Tongue (tissue), 2 donors: ENCODE results near the gene PIK3C2G. TPM values are rescaled to one million over a fixed set of nuclear protein-coding genes. Genes with fewer than 3 reads are reported as not detected.

Experiments used
- DNase-seq: peaks from one replicate; pipeline ENCODE4 v3.0.0-alpha.2; 2015
- total RNA-seq: library from RNA; depleted of rRNA; stranded (reverse); fragments of >200 nt; gene quantifications from one replicate; pipeline ENCODE4 v1.2.3, GENCODE V29; 2014

PIK3C2G gene
- total RNA-seq, 1 donor from 2014 or later: 3.6 TPM

GRCh38 chr12:18343708-18344107 is 82.4 kb downstream of the PIK3C2G start:
- no peak for DNase-seq

GRCh38 chr12:18345021-18345735 is 83.9 kb downstream of the PIK3C2G start:
- DNase-seq: no peak

GRCh38 chr12:18352312-18352711 is 91.0 kb downstream of the PIK3C2G start:
- no peak for DNase-seq

GRCh38 chr12:18355429-18355828 is 94.1 kb downstream of the PIK3C2G start:
- no peak for DNase-seq

- DNase-seq: no peak
Observed at GRCh38 chr12:18358077-18358476, 96.8 kb downstream of the PIK3C2G start.

GRCh38 chr12:18358930-18359329 is 97.6 kb downstream of the PIK3C2G start:
- no peak for DNase-seq

- no peak for DNase-seq
Observed at GRCh38 chr12:18361433-18361832, 100.1 kb downstream of the PIK3C2G start.

GRCh38 chr12:18363321-18363720 is 102.0 kb downstream of the PIK3C2G start:
- DNase-seq: no peak

- no peak for DNase-seq
Observed at GRCh38 chr12:18368594-18368993, 107.3 kb downstream of the PIK3C2G start.

GRCh38 chr12:18373181-18373580 is 111.9 kb downstream of the PIK3C2G start:
- no peak for DNase-seq

GRCh38 chr12:18375131-18375530 is 113.8 kb downstream of the PIK3C2G start:
- DNase-seq: no peak

GRCh38 chr12:18375583-18375982 is 114.3 kb downstream of the PIK3C2G start:
- DNase-seq: no peak

- DNase-seq: peak; percentile 8
Observed at GRCh38 chr12:18382236-18382885, 121.0 kb downstream of the PIK3C2G start.

GRCh38 chr12:18383203-18383602 is 121.9 kb downstream of the PIK3C2G start:
- DNase-seq: peak; percentile 82

GRCh38 chr12:18387706-18388105 is 126.4 kb downstream of the PIK3C2G start:
- DNase-seq: no peak

- DNase-seq: no peak
Observed at GRCh38 chr12:18389820-18390219, 128.5 kb downstream of the PIK3C2G start.

- DNase-seq: no peak
Observed at GRCh38 chr12:18391151-18391550, 129.8 kb downstream of the PIK3C2G start.

GRCh38 chr12:18394742-18395141 is 133.4 kb downstream of the PIK3C2G start:
- no peak for DNase-seq

GRCh38 chr12:18400186-18400585 is 138.9 kb downstream of the PIK3C2G start:
- DNase-seq: no peak

GRCh38 chr12:18402872-18403611 is 141.7 kb downstream of the PIK3C2G start:
- DNase-seq: no peak

- DNase-seq: peak; percentile 11
Observed at GRCh38 chr12:18411453-18411852, 150.1 kb downstream of the PIK3C2G start.

GRCh38 chr12:18414671-18415070 is 153.4 kb downstream of the PIK3C2G start:
- DNase-seq: no peak

GRCh38 chr12:18415227-18415626 is 153.9 kb downstream of the PIK3C2G start:
- DNase-seq: no peak
